ENCODE data around the gene MICB.

DNA sequence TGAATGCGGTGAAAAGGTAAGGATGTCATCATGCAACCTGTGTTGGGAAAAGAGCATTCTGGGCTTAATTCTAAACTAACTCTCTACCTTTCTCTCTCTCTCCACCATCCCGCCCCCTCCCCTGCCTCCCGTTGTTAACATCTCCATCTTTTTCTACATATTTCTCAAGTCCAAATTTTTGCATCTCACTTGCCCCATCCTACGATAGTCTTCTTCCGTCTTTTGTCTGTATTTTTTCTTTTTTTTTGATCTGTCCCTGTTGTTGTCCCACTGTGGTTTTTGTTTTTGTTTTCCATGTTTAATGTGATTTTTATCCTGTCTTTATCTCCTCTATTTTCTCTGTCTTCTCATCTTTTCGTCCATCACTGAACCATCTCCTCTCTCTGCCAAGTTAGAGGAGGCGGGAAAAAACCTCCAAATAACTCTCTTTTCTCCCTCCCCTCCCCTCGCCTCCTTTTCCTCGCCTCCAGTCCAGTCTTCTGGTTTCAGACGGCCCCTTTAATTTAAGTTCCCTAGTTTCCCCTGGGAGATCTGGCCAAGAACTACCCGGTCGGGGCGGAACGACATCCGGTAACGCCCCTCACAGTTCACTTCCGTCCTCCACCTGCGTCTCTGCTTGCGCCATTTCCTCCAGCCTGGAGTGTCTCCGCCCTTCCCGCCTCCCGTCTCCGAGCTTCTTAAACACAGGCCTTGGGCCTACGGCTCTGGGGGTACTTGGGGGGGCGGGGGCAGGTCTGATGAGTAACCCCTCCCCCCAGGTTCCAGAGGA lies 49.2 kb downstream of the MICB start, which contains the start of gene NFKBIL1:
- TF ChIP-seq ZNF670 (tag by site-specific recombination; IDR thresholded peaks at IDR 0.05; ENCODE audit: low read depth) (no peak), KLF16 (tag by site-specific recombination; IDR thresholded peaks at IDR 0.05) (peak; percentile 97), GLI4 (tag by site-specific recombination; IDR thresholded peaks at IDR 0.05) (no peak), ZNF580 (tag by site-specific recombination; IDR thresholded peaks at IDR 0.05) (peak; percentile 94), ZNF416 (tag by site-specific recombination; IDR thresholded peaks at IDR 0.05) (no peak), ZNF558 (tag by site-specific recombination; IDR thresholded peaks at IDR 0.05) (peak; percentile 54; the same call in 1 of the 2 replicates), ZBTB1 (tag by site-specific recombination; IDR thresholded peaks at IDR 0.05) (no peak), ZNF777 (tag by site-specific recombination; IDR thresholded peaks at IDR 0.05; ENCODE audit: borderline replicate concordance) (no peak), ZNF501 (tag by site-specific recombination; IDR thresholded peaks at IDR 0.05) (0 out of 2 replicates have a peak, but pooled peaks have one; percentile 37), ZNF707 (tag by site-specific recombination; IDR thresholded peaks at IDR 0.05) (no peak; the same call in 1 of the 2 replicates), ZNF175 (tag by site-specific recombination; IDR thresholded peaks at IDR 0.05) (no peak), HOXD13 (CRISPR knock-in tag; IDR thresholded peaks at IDR 0.05; ENCODE audit: borderline replicate concordance) (no peak)
- TF ChIP-seq, protein P1, sequence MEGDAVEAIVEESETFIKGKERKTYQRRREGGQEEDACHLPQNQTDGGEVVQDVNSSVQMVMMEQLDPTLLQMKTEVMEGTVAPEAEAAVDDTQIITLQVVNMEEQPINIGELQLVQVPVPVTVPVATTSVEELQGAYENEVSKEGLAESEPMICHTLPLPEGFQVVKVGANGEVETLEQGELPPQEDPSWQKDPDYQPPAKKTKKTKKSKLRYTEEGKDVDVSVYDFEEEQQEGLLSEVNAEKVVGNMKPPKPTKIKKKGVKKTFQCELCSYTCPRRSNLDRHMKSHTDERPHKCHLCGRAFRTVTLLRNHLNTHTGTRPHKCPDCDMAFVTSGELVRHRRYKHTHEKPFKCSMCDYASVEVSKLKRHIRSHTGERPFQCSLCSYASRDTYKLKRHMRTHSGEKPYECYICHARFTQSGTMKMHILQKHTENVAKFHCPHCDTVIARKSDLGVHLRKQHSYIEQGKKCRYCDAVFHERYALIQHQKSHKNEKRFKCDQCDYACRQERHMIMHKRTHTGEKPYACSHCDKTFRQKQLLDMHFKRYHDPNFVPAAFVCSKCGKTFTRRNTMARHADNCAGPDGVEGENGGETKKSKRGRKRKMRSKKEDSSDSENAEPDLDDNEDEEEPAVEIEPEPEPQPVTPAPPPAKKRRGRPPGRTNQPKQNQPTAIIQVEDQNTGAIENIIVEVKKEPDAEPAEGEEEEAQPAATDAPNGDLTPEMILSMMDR (tag by site-specific recombination; IDR thresholded peaks at IDR 0.05): no peak; the same call in 1 of the 2 replicates
